ENCODE measurements around the gene ATF3.
"Not testable (repeated sequence)": the region's sequence is repeated elsewhere in the genome, so short reads cannot be mapped to it uniquely, and the experiment has no call there.

ATF3 gene

GRCh38 chr1:212644866-212645545 lies 36.4 kb downstream of the ATF3 start:
- H3K4me3 ChIP-seq (ENCODE audit: low read depth, low read length), result no peak overlapping the region
- DNase-seq (ENCODE audit: low read depth), result no peak

- no peak for DNase-seq (ENCODE audit: low read depth)
- no peak overlapping the region for H3K4me3 ChIP-seq (ENCODE audit: low read depth, low read length)
Measured at GRCh38 chr1:212645546-212646543, 37.3 kb downstream of the ATF3 start.

- no peak for DNase-seq (ENCODE audit: low read depth)
- no peak overlapping the region for H3K4me3 ChIP-seq (ENCODE audit: low read depth, low read length)
Measured at GRCh38 chr1:212646588-212646987, 38.0 kb downstream of the ATF3 start.

- DNase-seq (ENCODE audit: low read depth), result no peak
- no peak overlapping the region for H3K4me3 ChIP-seq (ENCODE audit: low read depth, low read length)
Measured at GRCh38 chr1:212647004-212647403, 38.4 kb downstream of the ATF3 start.

- no peak for DNase-seq (ENCODE audit: low read depth)
- no peak overlapping the region for H3K4me3 ChIP-seq (ENCODE audit: low read depth, low read length)
Measured at GRCh38 chr1:212648431-212648830, 39.9 kb downstream of the ATF3 start.

GRCh38 chr1:212649020-212649419 lies 40.5 kb downstream of the ATF3 start:
- DNase-seq (ENCODE audit: low read depth), result no peak
- no peak overlapping the region for H3K4me3 ChIP-seq (ENCODE audit: low read depth, low read length)

- no peak for DNase-seq (ENCODE audit: low read depth)
Measured at GRCh38 chr1:212650228-212650627, 41.7 kb downstream of the ATF3 start.

GRCh38 chr1:212651521-212651920 lies 43.0 kb downstream of the ATF3 start:
- H3K4me3 ChIP-seq (ENCODE audit: low read depth, low read length), result no peak overlapping the region
- DNase-seq (ENCODE audit: low read depth), result no peak

More at GRCh38 chr1:212650228-212650627, 41.7 kb downstream of the ATF3 start:
- no peak overlapping the region for H3K4me3 ChIP-seq (ENCODE audit: low read depth, low read length)

- no peak overlapping the region for H3K4me3 ChIP-seq (ENCODE audit: low read depth, low read length)
- no peak for DNase-seq (ENCODE audit: low read depth)
Measured at GRCh38 chr1:212651977-212652376, 43.4 kb downstream of the ATF3 start.

GRCh38 chr1:212652609-212653008 lies 44.0 kb downstream of the ATF3 start:
- H3K4me3 ChIP-seq (ENCODE audit: low read depth, low read length), result no peak overlapping the region
- DNase-seq (ENCODE audit: low read depth), result no peak

GRCh38 chr1:212655668-212656440 lies 47.3 kb downstream of the ATF3 start:
- DNase-seq (ENCODE audit: low read depth), result no peak
- H3K4me3 ChIP-seq (ENCODE audit: low read depth, low read length), result no peak overlapping the region

GRCh38 chr1:212656730-212657129 lies 48.2 kb downstream of the ATF3 start:
- DNase-seq (ENCODE audit: low read depth), result no peak
- H3K4me3 ChIP-seq (ENCODE audit: low read depth, low read length), result no peak overlapping the region

GRCh38 chr1:212658250-212658649 lies 49.7 kb downstream of the ATF3 start:
- H3K4me3 ChIP-seq (ENCODE audit: low read depth, low read length); DNase-seq (ENCODE audit: low read depth): not testable (repeated sequence)

GRCh38 chr1:212664409-212665199 lies 56.0 kb downstream of the ATF3 start:
- DNase-seq (ENCODE audit: low read depth), result no peak
- H3K4me3 ChIP-seq (ENCODE audit: low read depth, low read length), result no peak overlapping the region

GRCh38 chr1:212665241-212666115 lies 56.9 kb downstream of the ATF3 start:
- H3K4me3 ChIP-seq (ENCODE audit: low read depth, low read length), result peak overlapping the region; percentile 60
- DNase-seq (ENCODE audit: low read depth), result peak; percentile 34

- no peak overlapping the region for H3K4me3 ChIP-seq (ENCODE audit: low read depth, low read length)
- no peak for DNase-seq (ENCODE audit: low read depth)
Measured at GRCh38 chr1:212666116-212666775, 57.7 kb downstream of the ATF3 start.

GRCh38 chr1:212667223-212668139 lies 58.9 kb downstream of the ATF3 start:
- peak; percentile 91 for DNase-seq (ENCODE audit: low read depth)
- peak overlapping the region; percentile 16 for H3K4me3 ChIP-seq (ENCODE audit: low read depth, low read length)

Measured in skeletal muscle cell (primary cell).